NCI-H2107 (cell line): ENCODE measurements around the gene KLC1.

ENCODE experiments used
- DNase-seq: peaks from one replicate; lab custom pipeline; 2025; lab: John Stamatoyannopoulos, UW

KLC1 gene

DNA sequence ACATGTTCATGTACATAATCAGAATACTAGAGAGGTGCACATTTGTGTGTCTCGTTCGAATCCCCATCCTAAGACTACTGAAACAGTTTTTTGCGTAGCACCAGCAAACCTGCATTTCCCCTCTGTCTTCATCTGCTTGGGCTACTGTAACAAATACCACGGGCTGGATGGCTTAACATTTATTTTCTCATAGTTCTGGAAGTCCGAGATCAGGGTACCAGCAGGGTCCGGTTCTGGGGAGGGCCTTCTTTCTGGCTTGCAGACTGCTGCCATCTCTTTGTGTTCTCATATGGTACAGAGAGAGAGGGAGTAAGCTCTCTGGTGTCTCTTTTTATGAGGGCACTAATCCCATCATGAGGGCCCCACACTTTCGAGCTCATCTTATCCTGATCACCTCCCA is 30.6 kb downstream of the KLC1 start:
- DNase-seq, result no peak

DNA sequence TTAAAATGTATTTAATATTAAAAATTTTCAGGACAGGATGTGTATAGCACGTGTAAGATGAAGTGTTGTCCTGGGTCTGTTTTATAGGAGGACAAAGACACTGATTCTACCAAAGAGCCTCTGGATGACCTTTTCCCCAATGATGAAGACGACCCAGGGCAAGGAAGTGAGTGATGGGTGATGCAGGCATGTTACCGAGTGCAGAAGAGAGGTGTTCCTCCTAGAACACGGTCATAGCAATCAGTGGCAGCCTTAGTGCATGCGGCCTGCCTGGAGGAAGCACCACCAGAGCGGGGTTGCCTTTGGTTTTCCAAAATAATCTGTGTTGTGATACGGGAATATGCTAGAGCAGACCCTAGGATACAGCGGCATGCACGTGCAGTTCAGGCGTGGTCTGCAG is 33.0 kb downstream of the KLC1 start:
- no peak for DNase-seq

DNA sequence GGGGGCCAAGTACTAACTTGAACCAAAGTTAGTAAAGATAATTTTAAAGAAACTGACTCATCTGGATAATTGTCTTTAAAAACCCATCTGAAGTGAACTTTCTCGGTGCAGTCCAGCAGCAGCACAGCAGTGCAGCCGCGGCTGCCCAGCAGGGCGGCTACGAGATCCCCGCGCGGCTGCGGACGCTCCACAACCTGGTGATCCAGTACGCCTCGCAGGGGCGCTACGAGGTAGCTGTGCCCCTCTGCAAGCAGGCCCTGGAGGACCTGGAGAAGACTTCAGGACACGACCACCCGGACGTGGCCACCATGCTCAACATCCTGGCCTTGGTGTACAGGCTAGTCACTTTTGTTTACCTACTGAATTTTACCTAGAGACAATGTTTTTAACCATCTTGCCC is 33.6 kb downstream of the KLC1 start:
- DNase-seq, result no peak

DNA sequence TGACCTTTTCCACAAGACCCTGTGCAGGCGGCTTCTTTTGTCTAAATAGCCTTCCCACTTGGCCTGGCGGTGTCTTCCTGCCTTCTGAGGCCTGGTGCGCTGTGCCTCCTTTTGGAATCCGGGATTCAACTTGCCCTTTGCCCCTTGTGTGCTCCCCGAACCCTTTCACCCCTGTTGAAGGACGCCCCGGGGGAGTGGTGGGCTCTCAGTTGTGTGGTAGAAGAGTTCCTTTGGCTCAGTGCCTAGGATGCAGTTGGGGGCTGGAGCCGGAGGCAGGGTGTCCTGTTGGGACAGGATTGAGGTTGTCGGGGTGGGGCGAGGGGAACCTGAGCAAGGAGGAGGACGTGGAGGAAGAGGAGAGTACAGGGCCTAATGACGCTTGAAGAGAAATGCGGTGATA is 34.5 kb downstream of the KLC1 start:
- DNase-seq, result no peak

GRCh38 chr14:103667671-103668070 is 38.7 kb downstream of the KLC1 start:
- DNase-seq, result no peak

DNA sequence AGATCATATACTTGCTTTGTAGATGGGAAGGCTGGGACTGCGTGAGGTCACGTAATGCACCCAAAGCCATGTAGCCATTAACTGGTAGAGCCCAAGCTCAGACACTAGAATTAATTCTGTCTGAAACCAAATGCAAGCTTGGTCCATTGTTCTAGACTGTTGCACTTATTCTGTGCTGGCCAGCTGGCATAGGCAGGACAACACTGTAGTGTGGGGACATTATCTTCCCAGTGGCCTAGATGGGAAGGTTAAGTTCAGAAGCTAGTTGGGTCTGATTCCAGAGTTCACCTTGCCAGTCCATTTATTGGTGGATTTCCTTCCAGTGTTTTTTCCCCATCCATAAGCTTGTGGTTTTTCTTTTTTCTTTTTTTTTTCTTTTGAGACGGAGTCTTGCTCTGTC is 39.1 kb downstream of the KLC1 start:
- DNase-seq, result no peak

DNA sequence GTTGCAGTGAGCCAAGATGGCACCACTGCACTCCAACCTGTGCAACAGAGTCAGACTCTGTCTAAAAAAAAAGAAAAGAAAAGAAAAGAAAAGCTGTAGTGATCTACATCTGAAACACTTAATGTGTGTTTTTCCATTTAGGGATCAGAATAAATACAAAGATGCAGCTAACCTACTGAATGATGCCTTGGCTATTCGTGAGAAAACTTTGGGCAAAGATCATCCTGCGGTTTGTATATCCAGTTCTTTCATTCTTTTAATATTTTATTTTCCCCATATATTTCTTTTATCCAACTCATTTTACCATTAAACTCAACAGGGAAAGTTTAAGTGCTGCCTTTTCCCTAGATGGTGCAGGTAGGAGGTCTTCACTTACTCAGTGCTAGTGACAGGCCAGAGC is 40.4 kb downstream of the KLC1 start:
- DNase-seq, result no peak

DNA sequence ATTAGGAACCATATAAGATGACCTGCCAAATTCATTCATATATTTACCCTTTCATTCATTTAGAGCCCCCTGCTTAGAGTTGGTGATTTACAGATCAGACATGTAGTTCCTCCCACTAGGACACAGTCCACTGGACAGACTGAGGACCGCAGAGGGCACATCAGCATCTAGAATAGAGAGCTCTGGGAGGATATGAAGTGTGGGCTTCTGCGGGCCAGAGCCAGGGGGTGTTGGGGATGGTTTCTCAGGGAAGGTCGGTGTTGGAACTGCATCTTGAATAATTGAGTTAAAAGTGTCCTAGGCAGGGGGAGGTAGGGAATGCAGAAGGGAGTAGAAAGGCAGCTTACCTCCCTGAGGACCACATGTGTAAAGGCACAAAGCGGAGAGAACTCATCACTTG is 42.9 kb downstream of the KLC1 start:
- DNase-seq, result no peak

GRCh38 chr14:103675957-103676356 is 46.9 kb downstream of the KLC1 start:
- DNase-seq, result no peak

- no peak for DNase-seq
These were observed 48.1 kb downstream of the KLC1 start for GRCh38 chr14:103676881-103677675.

GRCh38 chr14:103679351-103679750 is 50.3 kb downstream of the KLC1 start:
- no peak for DNase-seq

DNA sequence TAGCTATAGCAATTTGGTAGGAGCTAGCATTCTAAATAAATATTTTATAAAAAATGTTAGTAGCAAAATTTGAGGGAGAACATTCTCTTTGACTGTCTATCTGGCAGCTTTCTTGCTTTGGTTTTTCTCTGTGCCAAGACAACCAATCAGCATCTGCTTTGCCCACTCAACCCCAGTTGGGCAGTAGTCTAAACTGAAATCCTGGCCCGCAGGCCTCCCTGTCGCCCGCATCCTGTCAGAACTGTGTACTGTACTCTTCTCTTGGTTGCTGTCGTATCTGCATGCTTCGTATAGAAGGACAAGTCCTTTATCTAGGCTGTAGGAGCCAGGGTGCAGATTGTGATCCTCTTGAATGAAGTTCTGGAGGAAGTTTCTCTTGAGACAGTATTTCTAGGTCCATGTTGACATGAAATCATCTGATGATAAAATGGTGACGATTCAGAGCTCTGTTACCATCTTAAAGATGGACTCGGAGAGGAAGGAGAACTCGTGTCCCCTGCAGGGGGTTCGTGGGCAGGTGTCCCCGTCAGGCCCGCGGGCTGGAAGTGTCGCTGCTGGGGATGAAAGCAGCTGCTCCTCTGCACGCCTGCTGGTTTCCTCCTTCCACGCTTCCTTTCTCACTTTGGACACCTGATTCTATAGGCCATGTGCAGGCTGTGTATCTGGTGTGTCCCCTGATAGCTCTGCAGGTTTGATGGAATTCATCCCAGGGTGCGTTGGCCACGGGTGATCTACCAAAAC is 51.6 kb downstream of the KLC1 start:
- no peak for DNase-seq

DNA sequence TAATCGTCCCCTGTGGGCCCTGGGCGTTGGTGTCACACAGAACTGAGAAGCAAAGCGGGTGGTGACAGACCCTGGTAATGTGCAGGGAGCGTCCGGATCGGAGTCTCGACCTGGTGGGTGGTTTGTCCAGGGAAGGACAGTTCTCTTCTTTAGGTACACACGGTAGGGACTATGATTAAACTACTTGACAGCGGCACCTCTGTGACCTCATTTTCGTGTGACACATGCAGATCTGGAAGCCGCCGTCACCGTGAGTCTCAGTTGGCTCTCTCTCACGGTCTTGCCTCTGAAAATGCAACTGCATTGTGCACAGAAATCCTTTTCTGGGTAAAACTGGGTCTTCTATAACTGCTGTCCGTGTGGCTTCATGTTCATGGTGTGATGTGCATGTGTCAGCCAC is 54.1 kb downstream of the KLC1 start:
- DNase-seq, result no peak

GRCh38 chr14:103684471-103684870 is 55.5 kb downstream of the KLC1 start:
- no peak for DNase-seq

- DNase-seq, result no peak
These were observed 55.9 kb downstream of the KLC1 start for GRCh38 chr14:103684871-103685270.

DNA sequence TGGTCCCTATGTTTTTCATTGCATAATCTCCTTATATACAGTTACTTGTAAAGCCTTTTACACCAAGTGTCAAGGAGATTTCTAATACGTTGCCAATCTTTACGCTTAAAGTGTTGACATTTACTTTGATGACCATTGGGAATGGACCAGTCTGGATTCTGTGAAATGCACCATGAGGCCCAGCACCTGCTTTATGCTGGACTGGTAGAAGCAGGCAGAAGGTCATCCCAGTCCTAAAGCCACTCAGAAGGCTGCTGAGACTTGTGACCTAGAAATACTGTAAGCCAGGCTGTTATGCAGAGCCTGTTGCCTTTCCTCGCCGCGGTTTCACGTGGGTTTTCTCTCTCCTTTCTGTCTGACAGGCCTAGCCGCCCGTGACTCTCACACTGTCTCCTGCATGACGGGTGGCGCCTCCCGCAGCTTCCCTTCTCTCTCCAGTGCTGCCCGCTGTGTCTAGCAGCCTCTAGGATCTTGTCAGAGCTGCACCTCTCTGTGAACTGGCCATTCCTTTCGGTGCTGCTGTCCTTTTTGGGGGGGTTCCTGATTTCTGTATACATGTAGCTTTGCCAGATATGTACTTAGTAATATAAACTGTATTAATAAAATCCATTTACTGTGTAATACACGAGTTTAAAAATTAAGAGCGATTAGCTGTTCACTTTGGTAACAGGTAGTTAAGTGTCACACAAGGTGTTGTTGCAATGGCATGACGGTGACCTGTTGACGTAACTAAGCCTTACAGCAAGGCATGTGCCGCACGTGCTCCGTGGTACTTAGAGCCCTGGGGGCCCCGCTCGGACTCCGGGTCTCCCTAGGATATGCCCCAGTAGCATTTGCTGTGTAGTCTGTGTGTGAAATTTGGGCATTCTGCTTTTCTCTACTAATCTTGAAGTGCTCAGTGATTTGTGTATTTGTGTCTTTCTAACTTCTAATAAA is 56.5 kb downstream of the KLC1 start:
- DNase-seq, result no peak

GRCh38 chr14:103686831-103687485 is 57.9 kb downstream of the KLC1 start:
- no peak for DNase-seq

DNA sequence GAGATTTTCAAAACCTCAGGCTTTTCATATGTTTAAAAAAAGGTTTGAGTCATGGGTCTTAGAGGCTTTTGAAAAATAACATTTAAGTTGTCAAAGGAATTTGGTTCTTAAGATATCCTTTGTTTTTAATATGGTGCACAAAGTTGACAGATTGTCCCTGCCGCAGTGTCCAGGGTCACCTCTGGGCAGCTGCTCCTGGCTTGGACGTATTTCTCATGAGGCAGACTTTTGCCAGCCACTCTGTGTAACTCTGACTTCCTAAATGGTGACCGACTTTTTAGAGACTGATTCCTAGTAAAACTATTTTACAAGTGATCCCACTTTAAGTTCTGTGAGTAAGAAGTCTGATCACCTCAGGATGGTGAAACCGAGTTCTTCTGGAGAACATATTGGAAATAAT is 58.7 kb downstream of the KLC1 start:
- DNase-seq, result no peak

DNA sequence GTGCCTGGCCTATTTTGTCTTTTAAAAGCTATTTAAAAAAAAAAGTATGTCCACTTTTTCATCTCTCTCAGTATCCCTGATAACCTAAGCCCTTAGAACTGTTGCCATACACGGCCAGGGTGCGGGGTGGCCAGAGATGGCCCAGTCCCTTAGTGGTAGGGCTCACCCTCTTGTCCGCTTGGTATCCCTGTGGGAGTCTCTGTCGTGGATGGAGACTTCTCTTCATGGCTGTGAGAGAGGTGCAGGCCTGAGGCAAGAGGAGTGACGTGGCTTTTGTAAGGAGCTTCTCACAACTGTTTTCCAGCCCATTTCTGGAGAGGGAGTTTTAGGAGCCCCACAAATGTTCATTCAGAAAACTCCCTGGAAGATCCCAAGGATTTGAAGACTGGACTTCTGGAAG is 59.4 kb downstream of the KLC1 start:
- no peak for DNase-seq

GRCh38 chr14:103688906-103689902 is 60.2 kb downstream of the KLC1 start:
- no peak for DNase-seq

- no peak for DNase-seq
These were observed 61.3 kb downstream of the KLC1 start for GRCh38 chr14:103690332-103690731.
